H1 (cell line): Measurements from ENCODE around the gene POLR1G. TPM values are rescaled to one million over a fixed set of nuclear protein-coding genes. Genes with fewer than 3 reads are reported as not detected.

ENCODE experiments used
- EZH2 ChIP-seq: fragments of 200-600 bp; sonication (generic); IDR thresholded peaks from 2 replicates; pipeline ENCODE4 v1.7.1; 2012; ENCODE audit warnings: low read depth, mild to moderate bottlenecking, moderate library complexity, low read length, inconsistent platforms; ENCODE audit not compliant: severe bottlenecking
- polyA plus RNA-seq, 7 experiments: library from polyadenylated mRNA; depleted of rRNA in 3 of 7; stranded (reverse) in 5 of 7; unstranded in 2 of 7; fragments of >200 nt in 5 of 7; fragments of 200-250 nt in 2 of 7; gene quantifications; 1 replicate in 5 of 7; 2 replicates in 1 of 7; 4 replicates in 1 of 7; pipeline versions ENCODE4 v1.2.1 to v1.2.3, GENCODE V29; 2011 to 2013; ENCODE audit warnings: missing spikeins in 2 of 7, mixed read lengths in 2 of 7
- total RNA-seq: library from RNA; stranded (reverse); fragmentation: NEBNext Ultra II Directional; extraction: Animal tissue kit (Norgen Biotek cat#: 25700); gene quantifications from 2 replicates; pipeline ENCODE4 v1.2.1, GENCODE V29; 2021

The POLR1G gene
- total and polyA plus RNA-seq, 2 of the 8 experiments (the other 6 are each of a cell fraction or from before 2014, with no cell fraction given), result 16.8 to 34.8 TPM

- no peak for TF ChIP-seq EZH2
- TF ChIP-seq, all 59 proteins: peak for 0
Measured at GRCh38 chr19:45439190-45439568, 32.7 kb downstream of the POLR1G start (continued).
